ENCODE results near the gene LUC7L2. TPM values are rescaled to one million over a fixed set of nuclear protein-coding genes. Genes with fewer than 3 reads are reported as not detected.

LUC7L2 gene
- total and polyA plus RNA-seq, 8 donors: 67.2 to 188 (median 167) TPM

DNA sequence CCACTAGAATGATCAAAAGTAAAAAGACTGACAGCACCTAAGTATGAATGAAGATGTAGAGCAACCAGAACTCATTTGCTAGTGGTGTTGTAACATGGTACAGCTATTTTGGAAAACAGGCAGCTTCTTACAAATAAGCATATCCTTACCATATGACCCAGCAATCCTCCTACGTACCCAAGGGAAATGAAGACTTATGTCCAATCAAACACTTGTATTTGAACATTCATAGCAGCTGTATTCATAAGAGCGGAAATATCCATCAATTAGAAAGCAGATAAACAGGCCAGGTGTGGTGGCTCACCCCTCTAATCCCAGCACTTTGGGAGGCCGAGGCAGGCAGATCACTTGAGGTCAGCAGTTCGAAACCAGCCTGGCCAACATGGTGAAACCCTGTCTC is 70.7 kb downstream of the LUC7L2 start:
- Histone ChIP-seq H3K4me3 (no peak overlapping the region), H3K27me3 (no peaks in the 10 kb centered on the region), H3K4me1 (peaks cover 9% of the 10 kb centered on the region in 2 donors), H3K27ac (no peak overlapping the region), H3K36me3 (peaks cover 0 to 16% of the 10 kb centered on the region in 2 donors), H3K9me3 (no peaks in the 10 kb centered on the region)
- intact Hi-C loops (cut with DNase I): no loop called here
- DNase-seq (no peak), ATAC-seq (no peak)
- TF ChIP-seq, protein P1, sequence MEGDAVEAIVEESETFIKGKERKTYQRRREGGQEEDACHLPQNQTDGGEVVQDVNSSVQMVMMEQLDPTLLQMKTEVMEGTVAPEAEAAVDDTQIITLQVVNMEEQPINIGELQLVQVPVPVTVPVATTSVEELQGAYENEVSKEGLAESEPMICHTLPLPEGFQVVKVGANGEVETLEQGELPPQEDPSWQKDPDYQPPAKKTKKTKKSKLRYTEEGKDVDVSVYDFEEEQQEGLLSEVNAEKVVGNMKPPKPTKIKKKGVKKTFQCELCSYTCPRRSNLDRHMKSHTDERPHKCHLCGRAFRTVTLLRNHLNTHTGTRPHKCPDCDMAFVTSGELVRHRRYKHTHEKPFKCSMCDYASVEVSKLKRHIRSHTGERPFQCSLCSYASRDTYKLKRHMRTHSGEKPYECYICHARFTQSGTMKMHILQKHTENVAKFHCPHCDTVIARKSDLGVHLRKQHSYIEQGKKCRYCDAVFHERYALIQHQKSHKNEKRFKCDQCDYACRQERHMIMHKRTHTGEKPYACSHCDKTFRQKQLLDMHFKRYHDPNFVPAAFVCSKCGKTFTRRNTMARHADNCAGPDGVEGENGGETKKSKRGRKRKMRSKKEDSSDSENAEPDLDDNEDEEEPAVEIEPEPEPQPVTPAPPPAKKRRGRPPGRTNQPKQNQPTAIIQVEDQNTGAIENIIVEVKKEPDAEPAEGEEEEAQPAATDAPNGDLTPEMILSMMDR (IDR thresholded peaks at IDR 0.05): no peak

DNA sequence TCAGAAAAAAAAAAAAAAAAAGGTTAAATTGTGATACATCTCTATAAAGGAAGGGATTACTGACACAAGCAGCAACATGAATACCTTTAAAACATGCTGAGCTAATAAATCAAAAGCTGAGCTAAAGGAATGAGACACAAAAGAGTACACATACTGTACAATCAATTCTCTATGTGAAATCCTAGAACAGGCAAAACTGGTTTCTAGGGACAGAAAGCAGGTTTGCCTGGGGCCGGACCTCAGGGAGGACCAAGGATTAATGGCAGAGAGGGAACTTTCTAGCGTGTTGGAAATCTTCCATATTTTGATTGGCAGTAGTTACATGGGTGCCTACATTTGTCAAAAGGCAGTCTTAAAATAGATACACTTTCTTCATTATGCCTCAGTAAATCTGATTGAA is 71.3 kb downstream of the LUC7L2 start:
- DNase-seq: peak in 1 of 4 donors; percentile 59
- Histone ChIP-seq H3K27ac (no peak overlapping the region), H3K9me3 (no peaks in the 10 kb centered on the region), H3K4me3 (no peak overlapping the region), H3K4me1 (peaks cover 9% of the 10 kb centered on the region in 2 donors), H3K27me3 (no peaks in the 10 kb centered on the region), H3K36me3 (peaks cover 0 to 16% of the 10 kb centered on the region in 2 donors)
- intact Hi-C loops (cut with DNase I): no loop called here
- ATAC-seq: peak; percentile 59
- TF ChIP-seq, protein P1 (IDR thresholded peaks at IDR 0.05): no peak

DNA sequence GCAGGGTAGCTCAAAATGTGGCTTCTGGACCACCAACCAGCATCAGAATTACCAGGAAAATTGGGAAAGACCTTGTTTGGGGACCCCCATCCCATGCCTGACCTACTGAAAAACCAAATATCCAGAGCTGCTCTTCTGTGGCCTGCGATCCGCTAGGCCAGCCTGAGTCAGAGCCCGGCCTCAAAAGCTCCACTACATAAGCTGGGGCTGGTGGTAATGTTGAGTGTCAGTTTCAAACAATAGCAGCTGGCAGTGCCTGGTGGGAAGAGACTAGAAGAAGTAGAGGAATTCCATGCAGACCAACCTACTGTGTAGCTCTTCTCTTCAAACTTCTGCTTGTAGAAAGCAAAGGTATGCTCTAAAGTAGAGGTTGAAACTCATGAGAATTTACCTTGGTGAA is 71.8 kb downstream of the LUC7L2 start:
- Histone ChIP-seq H3K27ac (no peak overlapping the region), H3K4me1 (peaks cover 9% of the 10 kb centered on the region in 2 donors), H3K4me3 (no peak overlapping the region), H3K9me3 (no peaks in the 10 kb centered on the region), H3K36me3 (peaks cover 0 to 16% of the 10 kb centered on the region in 2 donors), H3K27me3 (no peaks in the 10 kb centered on the region)
- DNase-seq (no peak), ATAC-seq (no peak)
- TF ChIP-seq, protein P1 (IDR thresholded peaks at IDR 0.05): no peak
- intact Hi-C loops (cut with DNase I): no loop called here

DNA sequence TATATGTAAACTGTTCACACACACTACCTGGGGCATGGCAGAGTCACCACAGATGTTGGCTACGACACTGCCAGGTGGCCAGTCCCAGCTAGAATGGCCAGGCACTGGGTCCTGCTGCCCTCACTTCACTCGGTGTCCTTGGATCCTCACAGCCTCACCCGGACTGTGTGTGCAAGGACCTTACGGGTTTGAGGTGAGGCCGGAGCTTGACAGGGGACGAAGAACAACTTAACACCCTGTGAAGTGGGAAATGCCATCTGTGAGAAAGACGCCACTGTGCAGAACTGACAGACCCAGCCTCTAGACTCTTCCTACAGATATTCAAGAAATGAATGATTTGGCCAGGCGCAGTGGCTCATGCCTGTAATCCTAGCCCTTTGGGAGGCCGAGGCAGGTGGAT is 77.1 kb downstream of the LUC7L2 start:
- no peaks in the 10 kb centered on the region for H3K9me3 ChIP-seq
- H3K4me1 ChIP-seq: peaks cover 9% of the 10 kb centered on the region in 2 donors
- no peaks in the 10 kb centered on the region for H3K36me3 ChIP-seq
- H3K27me3 ChIP-seq: no peaks in the 10 kb centered on the region
- H3K27ac ChIP-seq: no peak overlapping the region
- TF ChIP-seq, protein P1 (IDR thresholded peaks at IDR 0.05): no peak
- DNase-seq (no peak), ATAC-seq (no peak)
- intact Hi-C loops (cut with DNase I): no loop called here
- H3K4me3 ChIP-seq: no peak overlapping the region

DNA sequence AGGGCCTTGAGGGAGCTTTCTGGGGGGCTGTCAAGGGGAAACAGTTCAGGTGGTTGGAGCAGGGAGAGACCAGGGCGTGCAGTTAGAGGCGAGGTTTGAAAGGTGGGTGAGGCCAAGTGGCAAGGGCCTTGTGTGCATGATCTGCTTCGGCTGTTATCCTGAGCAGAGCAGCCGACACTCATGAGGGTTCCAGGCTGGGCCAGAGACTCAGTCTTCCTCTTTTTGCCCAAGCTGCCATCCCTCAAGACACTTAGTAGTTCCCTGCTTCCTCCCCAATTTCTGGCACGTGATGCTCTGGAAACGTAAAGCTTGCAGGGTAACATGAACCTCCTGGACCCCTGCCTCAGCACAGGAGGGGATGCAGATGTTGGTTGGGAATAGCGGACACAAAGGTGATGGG is 79.7 kb downstream of the LUC7L2 start:
- Histone ChIP-seq H3K27me3 (no peaks in the 10 kb centered on the region), H3K27ac (no peak overlapping the region), H3K36me3 (no peaks in the 10 kb centered on the region), H3K4me3 (no peak overlapping the region), H3K4me1 (peaks cover under 1 to 4% of the 10 kb centered on the region in 2 donors), H3K9me3 (no peaks in the 10 kb centered on the region)
- DNase-seq (no peak), ATAC-seq (no peak)
- intact Hi-C loops (cut with DNase I): no loop called here
- TF ChIP-seq, protein P1 (IDR thresholded peaks at IDR 0.05): no peak
